ENCODE results near the gene PPP1R14D.
A peak's percentile ranks its signal among the peaks of the same experiment; 100 is the strongest.

- TF ChIP-seq CTCF (IDR thresholded peaks at IDR 0.05) (peak in 1 of 5 experiments; percentile 22), POLR2A (IDR thresholded peaks at IDR 0.05) (no peak)
Measured at GRCh38 chr15:40873694-40874561, 45.4 kb upstream of the PPP1R14D start, which contains the start of gene RHOV.
